OCI-LY7 (cell line): Measurements from ENCODE around the gene NBEA. TPM values are rescaled to one million over a fixed set of nuclear protein-coding genes. Genes with fewer than 3 reads are reported as not detected.

Experiments
- BruUV-seq: library from RNA; stranded (reverse); fragments of 400-500 nt; replicated peaks from 2 replicates; lab custom pipeline; 2021; lab: Mats Ljungman, UMichigan
- CTCF ChIA-PET: fragments of 300-600 bp; sonication (Branson Sonifier 250); formaldehyde crosslinking; loops from one replicate; lab custom pipeline; 2022; ENCODE audit warnings: antibody characterized with exemption; ENCODE audit not compliant: unreplicated experiment; lab: Charles Lee
- POLR2A ChIA-PET: fragments of 300-600 bp; sonication (Branson Sonifier 250); formaldehyde crosslinking; loops from one replicate; lab custom pipeline; 2022; ENCODE audit warnings: antibody characterized with exemption; lab: Charles Lee
- DNase-seq: peaks from one replicate; pipeline ENCODE4 v3.0.0-alpha.2; 2015; ENCODE audit warnings: low spot score
- H2AFZ ChIP-seq: fragments of 200-600 bp; sonication (generic), shearing (Covaris generic); 2 replicates; pipeline ENCODE4 v1.6.1; 2014; ENCODE audit warnings: mild to moderate bottlenecking, antibody characterized with exemption, low read length, moderate library complexity
- H3K27ac ChIP-seq: fragments of 200-600 bp; sonication (generic); 2 replicates; pipeline ENCODE4 v1.5.1; 2014; ENCODE audit warnings: mixed run types, low read depth, mild to moderate bottlenecking, moderate library complexity, low read length, inconsistent platforms; ENCODE audit not compliant: poor library complexity, severe bottlenecking
- H3K36me3 ChIP-seq: fragments of 200-600 bp; sonication (generic); 2 replicates; pipeline ENCODE4 v1.6.1; 2014; ENCODE audit warnings: mild to moderate bottlenecking, antibody characterized with exemption, low read length, moderate library complexity, mixed read lengths; ENCODE audit not compliant: insufficient read depth
- H3K4me1 ChIP-seq: fragments of 200-600 bp; sonication (generic); 2 replicates; pipeline ENCODE4 v1.5.1; 2014; ENCODE audit warnings: mild to moderate bottlenecking, low read length; ENCODE audit not compliant: insufficient read depth, poor library complexity, severe bottlenecking
- H3K4me2 ChIP-seq: fragments of 200-600 bp; sonication (generic); 2 replicates; pipeline ENCODE4 v1.6.1; 2014; ENCODE audit warnings: mild to moderate bottlenecking, low read length
- H3K4me3 ChIP-seq: fragments of 200-600 bp; sonication (generic); 2 replicates; pipeline ENCODE4 v1.5.1; 2014; ENCODE audit warnings: mild to moderate bottlenecking, low read depth, low read length; ENCODE audit not compliant: poor library complexity, severe bottlenecking
- H3K79me2 ChIP-seq: fragments of 200-600 bp; sonication (generic); 2 replicates; pipeline ENCODE4 v1.6.1; 2016; ENCODE audit warnings: low read depth, mild to moderate bottlenecking, low read length, moderate library complexity, mixed read lengths; ENCODE audit not compliant: insufficient read depth
- H3K9me2 ChIP-seq: fragments of 200-600 bp; sonication (generic); 2 replicates; pipeline ENCODE4 v1.6.1; 2016; ENCODE audit warnings: mild to moderate bottlenecking, low read length, mixed read lengths; ENCODE audit not compliant: insufficient read depth
- H3K9me3 ChIP-seq: fragments of 200-600 bp; sonication (generic); 2 replicates; pipeline ENCODE4 v1.6.1; 2014; ENCODE audit warnings: mild to moderate bottlenecking, mixed run types, low read length, mixed read lengths
- H4K20me1 ChIP-seq: fragments of 200-600 bp; sonication (generic); 2 replicates; pipeline ENCODE4 v1.6.1; 2014; ENCODE audit warnings: mild to moderate bottlenecking, antibody characterized with exemption, low read length, moderate library complexity, mixed read lengths; ENCODE audit not compliant: insufficient read depth
- EZH2phosphoT487 ChIP-seq: fragments of 200-600 bp; sonication (generic); IDR thresholded peaks from 2 replicates; pipeline ENCODE4 v1.6.1; 2018; ENCODE audit warnings: low read depth, borderline replicate concordance, mild to moderate bottlenecking, mixed run types, antibody characterized with exemption, low read length, moderate library complexity, mixed read lengths
- intact Hi-C: fragments of 100-400 bp; cut with micrococcal nuclease; formaldehyde crosslinking; loops from one replicate; pipeline ENCODE4 v1.10.0; 2022; ENCODE audit not compliant: unreplicated experiment
- total RNA-seq, 2 experiments: library from RNA; depleted of rRNA in 1 of 2; stranded (reverse); fragments of >200 nt in 1 of 2; shearing (Covaris generic) in 1 of 2; gene quantifications; 2 replicates each; pipeline ENCODE4 v1.2.3, GENCODE V29; 2014 to 2022
- TF ChIP-seq, protein P1 (sequence below): fragments of 200-600 bp; sonication (generic); conservative IDR thresholded peaks from 2 replicates; pipeline ENCODE4 v1.5.1; 2014; ENCODE audit warnings: mild to moderate bottlenecking, antibody characterized with exemption, low read length, moderate library complexity, mixed read lengths

The NBEA gene
- total RNA-seq, 2 experiments from 2014 or later, result 3.6 to 11.0 TPM

- Histone ChIP-seq H4K20me1 (no peaks in the 10 kb centered on the region), H3K9me2 (no peaks in the 10 kb centered on the region), H3K4me1 (no peaks in the 10 kb centered on the region), H3K36me3 (no peaks in the 10 kb centered on the region), H3K4me3 (no peak overlapping the region), H3K4me2 (no peak overlapping the region), H3K9me3 (no peaks in the 10 kb centered on the region), H2AFZ (no peak overlapping the region), H3K79me2 (no peaks in the 10 kb centered on the region), H3K27ac (no peak overlapping the region)
- POLR2A ChIA-PET, result no interaction called here
- DNase-seq, result no peak
- no TSS peak for BruUV-seq
- intact Hi-C loops, result no loop called here
- CTCF ChIA-PET, result interaction anchor here (0.6 kb wide), 1 partner anchor 8 kb away, joined by 3 read pairs; no protein-coding TSS in a partner anchor
- no peak for TF ChIP-seq EZH2phosphoT487
- TF ChIP-seq, protein P1, sequence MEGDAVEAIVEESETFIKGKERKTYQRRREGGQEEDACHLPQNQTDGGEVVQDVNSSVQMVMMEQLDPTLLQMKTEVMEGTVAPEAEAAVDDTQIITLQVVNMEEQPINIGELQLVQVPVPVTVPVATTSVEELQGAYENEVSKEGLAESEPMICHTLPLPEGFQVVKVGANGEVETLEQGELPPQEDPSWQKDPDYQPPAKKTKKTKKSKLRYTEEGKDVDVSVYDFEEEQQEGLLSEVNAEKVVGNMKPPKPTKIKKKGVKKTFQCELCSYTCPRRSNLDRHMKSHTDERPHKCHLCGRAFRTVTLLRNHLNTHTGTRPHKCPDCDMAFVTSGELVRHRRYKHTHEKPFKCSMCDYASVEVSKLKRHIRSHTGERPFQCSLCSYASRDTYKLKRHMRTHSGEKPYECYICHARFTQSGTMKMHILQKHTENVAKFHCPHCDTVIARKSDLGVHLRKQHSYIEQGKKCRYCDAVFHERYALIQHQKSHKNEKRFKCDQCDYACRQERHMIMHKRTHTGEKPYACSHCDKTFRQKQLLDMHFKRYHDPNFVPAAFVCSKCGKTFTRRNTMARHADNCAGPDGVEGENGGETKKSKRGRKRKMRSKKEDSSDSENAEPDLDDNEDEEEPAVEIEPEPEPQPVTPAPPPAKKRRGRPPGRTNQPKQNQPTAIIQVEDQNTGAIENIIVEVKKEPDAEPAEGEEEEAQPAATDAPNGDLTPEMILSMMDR, result no peak
These were observed 529.7 kb downstream of the NBEA start for GRCh38 chr13:35471706-35472322.

DNA sequence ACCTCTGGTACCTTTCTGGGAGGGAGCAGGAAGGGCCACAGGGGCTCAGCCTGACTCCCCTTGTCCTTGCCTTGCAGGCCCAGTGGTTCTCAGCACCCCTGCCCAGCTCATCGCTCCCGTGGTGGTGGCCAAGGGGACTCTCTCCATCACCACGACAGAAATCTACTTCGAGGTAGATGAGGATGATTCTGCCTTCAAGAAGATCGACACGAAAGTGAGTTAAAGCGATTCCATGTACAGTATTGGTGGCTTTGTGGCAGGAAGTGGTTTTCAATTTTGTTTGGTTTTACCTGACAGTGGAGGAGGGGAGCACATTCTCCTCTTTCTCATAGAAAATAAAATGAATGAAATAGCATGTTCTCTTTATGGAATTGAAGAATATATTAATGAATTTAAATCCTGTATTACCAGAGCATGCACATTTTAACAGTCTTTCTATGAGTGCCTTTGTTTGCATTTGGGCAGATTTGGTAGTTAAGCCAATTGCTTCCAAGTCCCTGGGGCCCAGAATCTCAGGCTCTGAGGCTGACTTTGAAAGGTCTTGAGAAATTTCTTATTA, 530.3 kb downstream of the NBEA start:
- Histone ChIP-seq H3K27ac (no peak overlapping the region), H3K4me1 (no peaks in the 10 kb centered on the region), H4K20me1 (no peaks in the 10 kb centered on the region), H3K9me2 (no peaks in the 10 kb centered on the region), H3K36me3 (no peaks in the 10 kb centered on the region), H3K4me2 (no peak overlapping the region), H3K4me3 (no peak overlapping the region), H3K79me2 (no peaks in the 10 kb centered on the region), H3K9me3 (no peaks in the 10 kb centered on the region), H2AFZ (no peak overlapping the region)
- intact Hi-C loops, result no loop called here
- POLR2A ChIA-PET, result no interaction called here
- TF ChIP-seq EZH2phosphoT487, result no peak
- TF ChIP-seq, protein P1, result no peak
- BruUV-seq, result no TSS peak
- DNase-seq, result no peak
- CTCF ChIA-PET, result interaction anchor here (0.6 kb wide), 1 partner anchor 9 kb away, joined by 3 read pairs; no protein-coding TSS in a partner anchor

- Histone ChIP-seq H3K9me3 (no peaks in the 10 kb centered on the region), H3K79me2 (no peaks in the 10 kb centered on the region), H3K4me1 (no peaks in the 10 kb centered on the region), H3K9me2 (no peaks in the 10 kb centered on the region), H3K36me3 (no peaks in the 10 kb centered on the region), H3K4me2 (no peak overlapping the region), H3K27ac (no peak overlapping the region), H3K4me3 (no peak overlapping the region), H4K20me1 (no peaks in the 10 kb centered on the region), H2AFZ (no peak overlapping the region)
- intact Hi-C loops, result no loop called here
- BruUV-seq, result no TSS peak
- CTCF ChIA-PET, result no interaction called here
- no peak for DNase-seq
- no peak for TF ChIP-seq EZH2phosphoT487
- TF ChIP-seq, protein P1, result no peak
- POLR2A ChIA-PET, result interaction anchor here (0.6 to 0.7 kb wide), 2 partner anchors 15 to 19 kb away, joined by 3 to 4 read pairs; no protein-coding TSS in a partner anchor
These were observed 531.2 kb downstream of the NBEA start for GRCh38 chr13:35473206-35473775.
